ENCODE measurements around the gene HSPA8.
"Not testable (repeated sequence)": the region's sequence is repeated elsewhere in the genome, so short reads cannot be mapped to it uniquely, and the experiment has no call there.

The HSPA8 gene

GRCh38 chr11:123072332-123072761 is 10.4 kb upstream of the HSPA8 start:
- DNase-seq (ENCODE audit: low spot score): no peak

- no peak for DNase-seq (ENCODE audit: low spot score)
Measured at GRCh38 chr11:123069908-123070821, 8.2 kb upstream of the HSPA8 start.

GRCh38 chr11:123065621-123066020 is 3.7 kb upstream of the HSPA8 start:
- DNase-seq (ENCODE audit: low spot score): no peak

GRCh38 chr11:123063826-123064657 is 2.1 kb upstream of the HSPA8 start:
- DNase-seq (ENCODE audit: low spot score): no peak

- DNase-seq (ENCODE audit: low spot score): no peak
Measured at GRCh38 chr11:123062892-123063825, 1.2 kb upstream of the HSPA8 start.

- peak; percentile 91 for DNase-seq (ENCODE audit: low spot score)
Measured at GRCh38 chr11:123062158-123062891, 389 bp upstream of the HSPA8 start.

GRCh38 chr11:123060277-123061000 is 1.5 kb downstream of the HSPA8 start:
- no peak for DNase-seq (ENCODE audit: low spot score)

- not testable (repeated sequence) for DNase-seq (ENCODE audit: low spot score)
Measured at GRCh38 chr11:123059041-123059920, 2.7 kb downstream of the HSPA8 start.

- DNase-seq (ENCODE audit: low spot score): no peak
Measured at GRCh38 chr11:123057661-123058305, 4.2 kb downstream of the HSPA8 start.

- DNase-seq (ENCODE audit: low spot score): no peak
Measured at GRCh38 chr11:123056835-123057491, 5.0 kb downstream of the HSPA8 start.

GRCh38 chr11:123055191-123055901 is 6.6 kb downstream of the HSPA8 start:
- DNase-seq (ENCODE audit: low spot score): no peak

GRCh38 chr11:123054301-123055065 is 7.5 kb downstream of the HSPA8 start:
- DNase-seq (ENCODE audit: low spot score): peak; percentile 67

GRCh38 chr11:123052901-123053721 is 8.8 kb downstream of the HSPA8 start:
- no peak for DNase-seq (ENCODE audit: low spot score)

- DNase-seq (ENCODE audit: low spot score): no peak
Measured at GRCh38 chr11:123051634-123052033, 10.3 kb downstream of the HSPA8 start.

GRCh38 chr11:123051146-123051545 is 10.8 kb downstream of the HSPA8 start:
- DNase-seq (ENCODE audit: low spot score): no peak

GRCh38 chr11:123047947-123048293 is 14.0 kb downstream of the HSPA8 start:
- DNase-seq (ENCODE audit: low spot score): no peak
